Measurements from ENCODE around the gene ZMYM1. TPM values are rescaled to one million over a fixed set of nuclear protein-coding genes. Genes with fewer than 3 reads are reported as not detected.
"Not testable (repeated sequence)": the region's sequence is repeated elsewhere in the genome, so short reads cannot be mapped to it uniquely, and the experiment has no call there.

The ZMYM1 gene
- total RNA-seq, 3 donors from 2014 or later = 9.8 to 25.6 (median 12.1) TPM

DNA sequence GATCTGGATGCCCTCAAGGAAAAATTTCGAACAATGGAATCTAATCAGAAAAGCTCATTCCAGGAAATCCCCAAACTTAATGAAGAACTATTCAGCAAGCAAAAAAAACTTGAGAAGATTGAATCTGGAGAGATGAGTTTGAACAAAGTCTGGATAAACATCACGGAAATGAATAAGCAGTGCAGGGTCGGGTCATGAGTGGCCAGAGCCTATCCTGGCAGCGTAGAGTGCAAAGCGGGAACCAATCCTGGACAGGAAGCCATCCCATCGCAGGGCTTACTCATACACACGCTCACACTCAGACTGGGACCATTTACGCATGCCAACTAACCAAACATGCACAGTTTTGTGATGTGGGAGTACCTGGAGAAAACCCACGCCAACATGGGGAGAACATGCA, 43.1 kb downstream of the ZMYM1 start:
- peaks cover 10 to 14% of the 10 kb centered on the region in 2 donors for H3K9me3 ChIP-seq
- H3K4me1 ChIP-seq = no peaks in the 10 kb centered on the region
- DNase-seq (ENCODE audit: low spot score in 2 of 2) = no peak
- TF ChIP-seq, protein P1, sequence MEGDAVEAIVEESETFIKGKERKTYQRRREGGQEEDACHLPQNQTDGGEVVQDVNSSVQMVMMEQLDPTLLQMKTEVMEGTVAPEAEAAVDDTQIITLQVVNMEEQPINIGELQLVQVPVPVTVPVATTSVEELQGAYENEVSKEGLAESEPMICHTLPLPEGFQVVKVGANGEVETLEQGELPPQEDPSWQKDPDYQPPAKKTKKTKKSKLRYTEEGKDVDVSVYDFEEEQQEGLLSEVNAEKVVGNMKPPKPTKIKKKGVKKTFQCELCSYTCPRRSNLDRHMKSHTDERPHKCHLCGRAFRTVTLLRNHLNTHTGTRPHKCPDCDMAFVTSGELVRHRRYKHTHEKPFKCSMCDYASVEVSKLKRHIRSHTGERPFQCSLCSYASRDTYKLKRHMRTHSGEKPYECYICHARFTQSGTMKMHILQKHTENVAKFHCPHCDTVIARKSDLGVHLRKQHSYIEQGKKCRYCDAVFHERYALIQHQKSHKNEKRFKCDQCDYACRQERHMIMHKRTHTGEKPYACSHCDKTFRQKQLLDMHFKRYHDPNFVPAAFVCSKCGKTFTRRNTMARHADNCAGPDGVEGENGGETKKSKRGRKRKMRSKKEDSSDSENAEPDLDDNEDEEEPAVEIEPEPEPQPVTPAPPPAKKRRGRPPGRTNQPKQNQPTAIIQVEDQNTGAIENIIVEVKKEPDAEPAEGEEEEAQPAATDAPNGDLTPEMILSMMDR (IDR thresholded peaks at IDR 0.05) = no peak
- TF ChIP-seq POLR2AphosphoS5 (IDR thresholded peaks at IDR 0.05) (no peak), POLR2A (IDR thresholded peaks at IDR 0.05) (no peak)
- no peaks in the 10 kb centered on the region for H3K27me3 ChIP-seq
- no peaks in the 10 kb centered on the region for H3K36me3 ChIP-seq
- intact Hi-C loops (cut with DNase I; ENCODE audit: low total_unique reads) = no loop called here
- no peak overlapping the region for H3K4me3 ChIP-seq
- no peak overlapping the region for H3K27ac ChIP-seq

DNA sequence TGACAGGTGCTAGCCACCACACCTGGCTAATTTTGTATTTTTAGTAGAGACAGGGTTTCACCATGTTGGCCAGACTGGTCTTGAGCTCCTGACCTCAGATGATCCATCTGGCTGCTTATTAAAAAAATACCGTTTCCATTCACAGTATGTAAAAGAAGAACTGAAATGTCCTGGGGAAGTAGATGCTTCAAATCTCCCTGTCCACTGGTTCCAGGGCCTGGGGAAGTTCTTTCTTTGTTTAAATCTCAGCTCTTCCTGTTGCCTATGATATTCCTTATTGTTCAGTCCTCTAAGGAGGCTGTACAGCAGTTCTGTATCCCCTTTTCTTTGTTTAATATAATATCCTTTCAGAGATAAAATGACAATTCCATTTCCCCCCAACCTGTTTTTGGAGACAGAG, 47.4 kb downstream of the ZMYM1 start:
- intact Hi-C loops (cut with DNase I; ENCODE audit: low total_unique reads) = no loop called here
- H3K4me3 ChIP-seq = no peak overlapping the region
- H3K27ac ChIP-seq = no peak overlapping the region
- no peaks in the 10 kb centered on the region for H3K36me3 ChIP-seq
- no peak for DNase-seq (ENCODE audit: low spot score in 2 of 2)
- peaks cover 16 to 20% of the 10 kb centered on the region in 2 donors for H3K9me3 ChIP-seq
- TF ChIP-seq, protein P1 (IDR thresholded peaks at IDR 0.05) = no peak
- no peak for TF ChIP-seq POLR2A (IDR thresholded peaks at IDR 0.05)
- no peak for TF ChIP-seq POLR2AphosphoS5 (IDR thresholded peaks at IDR 0.05)
- no peaks in the 10 kb centered on the region for H3K4me1 ChIP-seq
- H3K27me3 ChIP-seq = no peaks in the 10 kb centered on the region

DNA sequence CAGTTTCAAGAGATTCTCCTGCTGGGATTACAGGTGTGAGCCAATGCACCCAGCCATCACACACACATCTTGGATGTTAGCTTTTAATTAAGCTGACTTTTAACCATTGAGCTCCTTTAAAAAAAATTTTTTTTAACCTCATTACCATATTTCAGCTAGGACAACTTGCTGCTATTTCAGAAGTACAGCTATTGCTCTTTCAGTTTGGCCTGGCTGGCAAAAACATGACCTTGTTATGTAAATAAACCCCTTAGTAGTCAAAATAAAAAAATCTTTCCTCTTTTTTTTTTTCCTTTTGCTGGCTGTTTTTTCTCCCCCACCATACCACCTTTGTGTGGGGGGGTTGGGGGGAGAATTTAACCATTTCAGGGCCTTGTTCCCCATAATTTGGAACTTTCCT, 49.9 kb downstream of the ZMYM1 start:
- DNase-seq (ENCODE audit: low spot score in 2 of 2) = no peak
- no peak overlapping the region for H3K4me3 ChIP-seq
- intact Hi-C loops (cut with DNase I; ENCODE audit: low total_unique reads) = no loop called here
- H3K4me1 ChIP-seq = no peaks in the 10 kb centered on the region
- no peaks in the 10 kb centered on the region for H3K27me3 ChIP-seq
- no peaks in the 10 kb centered on the region for H3K36me3 ChIP-seq
- H3K9me3 ChIP-seq = peaks cover 16 to 20% of the 10 kb centered on the region in 2 donors
- TF ChIP-seq POLR2A (IDR thresholded peaks at IDR 0.05) = no peak
- TF ChIP-seq, protein P1 (IDR thresholded peaks at IDR 0.05) = no peak
- no peak for TF ChIP-seq POLR2AphosphoS5 (IDR thresholded peaks at IDR 0.05)
- H3K27ac ChIP-seq = no peak overlapping the region

DNA sequence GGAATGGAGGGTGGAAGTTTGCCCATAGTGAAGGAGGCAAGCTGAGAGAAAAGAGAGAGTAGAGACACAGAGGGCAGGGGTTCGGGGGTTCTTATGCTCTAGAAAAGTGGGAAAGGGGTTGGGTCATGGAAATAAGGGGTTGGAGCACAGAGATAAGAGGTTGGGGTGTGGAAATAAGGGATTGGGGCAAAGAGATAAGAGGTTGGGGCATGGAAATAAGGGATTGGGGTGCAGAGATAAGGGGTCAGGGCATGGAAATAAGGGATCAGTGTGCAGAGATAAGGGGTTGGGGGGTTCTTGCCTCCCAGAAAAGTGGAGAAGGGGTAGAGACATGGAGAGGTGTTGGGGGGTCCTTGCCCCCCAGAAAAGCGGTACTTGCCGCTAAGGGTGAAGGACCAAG, 57.6 kb downstream of the ZMYM1 start:
- intact Hi-C loops (cut with DNase I; ENCODE audit: low total_unique reads) = no loop called here
- no peaks in the 10 kb centered on the region for H3K4me1 ChIP-seq
- no peak overlapping the region for H3K27ac ChIP-seq
- no peaks in the 10 kb centered on the region for H3K27me3 ChIP-seq
- TF ChIP-seq POLR2AphosphoS5 (IDR thresholded peaks at IDR 0.05) = no peak
- no peak for TF ChIP-seq POLR2A (IDR thresholded peaks at IDR 0.05)
- TF ChIP-seq, protein P1 (IDR thresholded peaks at IDR 0.05) = no peak
- H3K4me3 ChIP-seq = no peak overlapping the region
- no peaks in the 10 kb centered on the region for H3K9me3 ChIP-seq
- no peaks in the 10 kb centered on the region for H3K36me3 ChIP-seq
- DNase-seq (ENCODE audit: low spot score in 2 of 2) = no peak

DNA sequence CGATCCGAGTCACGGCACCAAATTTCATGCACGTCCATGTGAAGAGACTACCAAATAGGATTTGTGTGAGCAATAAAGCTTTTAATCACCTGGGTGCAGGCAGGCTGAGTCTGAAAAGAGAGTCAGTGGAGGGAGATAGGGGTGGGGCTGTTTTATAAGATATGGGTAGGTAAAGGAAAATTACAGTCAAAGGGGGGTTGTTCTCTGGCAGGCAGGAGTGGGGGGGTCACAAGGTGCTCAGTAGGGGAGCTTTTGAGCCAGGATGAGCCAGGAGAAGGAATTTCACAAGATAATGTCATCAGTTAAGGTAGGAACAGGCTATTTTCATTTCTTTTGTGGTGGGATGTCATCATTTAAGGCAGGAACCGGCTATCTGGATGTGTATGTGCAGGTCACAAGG, 58.4 kb downstream of the ZMYM1 start:
- not testable (repeated sequence) for H3K27ac ChIP-seq

DNA sequence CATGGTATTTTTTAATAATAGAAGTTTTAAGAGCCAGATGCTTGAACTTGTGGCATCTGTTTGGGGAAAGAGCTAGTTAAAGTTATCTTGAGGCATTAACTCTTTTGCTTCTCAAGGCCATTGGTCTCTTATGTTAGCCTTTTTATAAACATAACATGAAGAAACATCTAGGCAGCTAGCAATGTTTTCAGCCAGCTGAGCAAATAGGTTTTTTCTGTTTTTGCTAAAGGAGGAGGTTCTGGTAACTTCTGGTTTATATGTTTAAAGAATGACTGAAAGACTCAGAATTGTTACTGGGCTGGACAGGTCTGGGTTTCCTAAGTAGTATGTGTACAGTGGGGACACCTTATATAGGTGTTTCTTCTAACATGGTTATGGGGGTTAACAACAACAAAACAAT, 63.1 kb downstream of the ZMYM1 start:
- H3K4me1 ChIP-seq; DNase-seq (ENCODE audit: low spot score in 2 of 2): not testable (repeated sequence)

More for the DNA sequence above, 58.4 kb downstream of the ZMYM1 start:
- H3K4me1 ChIP-seq; intact Hi-C loops (cut with DNase I; ENCODE audit: low total_unique reads); DNase-seq (ENCODE audit: low spot score in 2 of 2); H3K36me3 ChIP-seq; H3K27me3 ChIP-seq; H3K4me3 ChIP-seq; H3K9me3 ChIP-seq: not testable (repeated sequence)

DNA sequence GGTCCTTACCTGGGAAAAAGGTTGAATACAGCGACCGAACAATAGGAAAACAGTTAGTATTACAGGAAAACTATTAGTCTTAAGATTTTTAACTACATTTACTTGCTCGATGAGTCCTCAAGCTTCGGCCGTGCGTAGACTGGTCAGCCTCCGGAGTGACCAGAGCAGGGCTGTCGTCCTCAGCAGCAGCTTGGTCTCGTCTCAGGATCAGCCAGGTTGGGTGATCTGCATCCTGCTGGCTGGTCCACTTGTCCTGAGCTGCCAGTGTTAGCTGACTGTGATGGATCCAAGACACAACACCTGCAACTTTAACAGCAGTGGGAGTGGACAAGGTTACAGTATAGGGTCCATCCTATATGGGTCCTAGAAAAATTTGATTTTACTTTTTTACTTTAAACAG, 63.5 kb downstream of the ZMYM1 start:
- H3K4me3 ChIP-seq; intact Hi-C loops (cut with DNase I; ENCODE audit: low total_unique reads); H3K9me3 ChIP-seq; H3K27me3 ChIP-seq; H3K4me1 ChIP-seq; H3K27ac ChIP-seq; H3K36me3 ChIP-seq; DNase-seq (ENCODE audit: low spot score in 2 of 2): not testable (repeated sequence)

More for the DNA sequence above, 63.1 kb downstream of the ZMYM1 start:
- H3K4me3 ChIP-seq; H3K9me3 ChIP-seq; intact Hi-C loops (cut with DNase I; ENCODE audit: low total_unique reads); H3K36me3 ChIP-seq; H3K27ac ChIP-seq; H3K27me3 ChIP-seq: not testable (repeated sequence)

Data from breast epithelium (tissue), 4 donors.